ENCODE measurements around the gene XIAP. TPM values are rescaled to one million over a fixed set of nuclear protein-coding genes. Genes with fewer than 3 reads are reported as not detected.
A peak's percentile ranks its signal among the peaks of the same experiment; 100 is the strongest.
"Not testable (repeated sequence)": the region's sequence is repeated elsewhere in the genome, so short reads cannot be mapped to it uniquely, and the experiment has no call there.

XIAP gene
- total RNA-seq (10 to 100 TPM; 24.7 to 27.3 TPM), total RNA-seq (62.5 to 75.4 reads per million in 2 donors)

DNA sequence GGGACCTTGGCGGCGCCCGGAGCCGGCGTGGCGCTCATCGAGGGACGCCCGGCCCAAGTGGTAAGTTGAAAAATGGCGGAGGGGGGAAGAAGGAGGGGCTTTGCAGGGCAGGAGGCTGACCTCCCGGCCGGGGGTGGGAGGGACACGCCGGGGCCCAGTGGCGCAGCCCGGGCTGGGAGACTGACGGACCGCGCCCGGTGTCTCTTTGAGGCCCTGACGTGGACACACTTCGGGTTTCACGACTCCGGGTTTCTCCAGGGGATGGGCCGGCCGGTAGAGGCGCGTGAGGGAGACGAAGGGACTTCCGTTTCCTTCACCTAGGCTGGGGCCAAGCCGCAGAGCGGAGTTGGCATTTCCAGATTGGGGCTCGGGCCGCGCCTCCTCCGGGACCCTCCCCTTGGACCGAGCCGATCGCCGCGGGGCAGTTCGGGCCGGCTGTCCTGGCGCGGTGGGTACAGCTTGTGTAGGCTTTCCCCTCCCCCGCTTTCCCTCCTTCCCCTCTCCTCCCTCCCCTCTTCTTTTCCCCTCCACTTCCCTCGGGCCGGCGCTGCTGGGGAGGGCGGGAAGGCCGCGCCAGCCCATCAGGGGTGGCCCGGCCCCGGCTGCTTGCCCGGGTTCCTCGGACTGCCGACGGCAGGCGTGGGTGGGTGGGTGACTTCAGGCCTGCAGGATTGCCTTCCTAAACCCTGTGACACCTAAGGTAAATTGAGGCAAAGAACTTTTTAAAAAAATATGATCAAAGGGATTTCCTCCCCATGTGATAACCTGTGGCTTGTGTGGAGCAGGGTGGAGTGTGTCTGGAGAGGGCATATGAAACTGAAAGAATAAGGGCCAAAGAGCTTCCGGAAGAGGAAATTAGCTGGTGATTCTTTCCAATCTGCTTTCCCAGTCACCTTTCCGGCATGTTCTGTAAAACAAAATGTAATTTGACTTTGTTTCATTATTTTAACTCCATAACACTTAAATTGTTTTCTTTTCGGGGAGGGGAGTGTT, at the start of gene XIAP:
TSS of gene XIAP (plus strand) at position 208 of the 993 bp plus-strand sequence. CDS start 25,610 bp downstream, outside the sequence.
- ATAC-seq (peak; percentile 78), DNase-seq (peak; percentile 33 to 44 (median 41))
- Mint-ChIP-seq H3K27ac (peak within 1 kb of the TSS; percentile 86), H3K27me3 (no peaks in the 10 kb centered on the region), H3K4me3 (peak within 1 kb of the TSS; percentile 88), H3K4me1 (peaks cover 7% of the 10 kb centered on the region), H3K36me3 (ENCODE audit: low read depth) (peaks cover 4% of the 10 kb centered on the region)
- H3K9me3 ChIP-seq (ENCODE audit: control insufficient read depth, low read length, poor library complexity, severe bottlenecking), result no peaks in the 10 kb centered on the region

GRCh38 chrX:123814343-123814742, 45.5 kb upstream of the XIAP start:
- no peak for ATAC-seq
- H3K36me3 Mint-ChIP-seq (ENCODE audit: low read depth), result no peaks in the 10 kb centered on the region
- no peak for DNase-seq
- no peaks in the 10 kb centered on the region for H3K27me3 Mint-ChIP-seq
- H3K9me3 ChIP-seq (ENCODE audit: control insufficient read depth, low read length, poor library complexity, severe bottlenecking), result no peaks in the 10 kb centered on the region
- H3K27ac Mint-ChIP-seq, result no peak overlapping the region
- H3K4me1 Mint-ChIP-seq, result peaks cover under 1% of the 10 kb centered on the region
- H3K4me3 Mint-ChIP-seq, result no peak overlapping the region

DNA sequence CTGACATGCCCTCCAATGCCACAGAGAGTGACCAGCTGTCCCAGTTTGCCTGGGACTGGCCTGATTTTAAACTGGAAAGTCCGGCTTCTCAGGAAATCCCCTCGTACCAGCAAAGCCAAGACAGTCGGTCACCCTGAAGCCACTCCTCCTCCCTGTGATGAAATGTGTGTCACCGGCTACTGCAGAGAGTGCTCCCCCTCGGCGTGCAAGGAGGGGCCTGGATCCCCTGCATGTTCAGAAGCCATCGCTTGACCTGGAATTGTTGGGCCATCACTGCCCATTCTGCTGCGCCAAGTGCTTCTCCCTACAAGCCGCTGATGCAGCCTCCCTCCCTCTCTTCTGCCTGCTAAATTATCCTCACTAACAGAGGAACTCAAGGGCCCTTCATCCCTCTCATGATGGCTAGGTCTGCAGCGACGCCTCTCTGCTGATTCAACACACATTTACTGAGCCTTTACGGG, 44.9 kb upstream of the XIAP start:
- H3K27me3 Mint-ChIP-seq; H3K36me3 Mint-ChIP-seq (ENCODE audit: low read depth); H3K4me3 Mint-ChIP-seq; H3K9me3 ChIP-seq (ENCODE audit: control insufficient read depth, low read length, poor library complexity, severe bottlenecking); H3K27ac Mint-ChIP-seq; DNase-seq; ATAC-seq; H3K4me1 Mint-ChIP-seq: not testable (repeated sequence)

- Mint-ChIP-seq H3K27ac (no peak overlapping the region), H3K36me3 (ENCODE audit: low read depth) (no peaks in the 10 kb centered on the region), H3K4me3 (no peak overlapping the region), H3K4me1 (no peaks in the 10 kb centered on the region), H3K27me3 (no peaks in the 10 kb centered on the region)
- ATAC-seq, result no peak
- DNase-seq, result no peak
- no peaks in the 10 kb centered on the region for H3K9me3 ChIP-seq (ENCODE audit: control insufficient read depth, low read length, poor library complexity, severe bottlenecking)
Measured at GRCh38 chrX:123817288-123817894, 42.5 kb upstream of the XIAP start.

DNA sequence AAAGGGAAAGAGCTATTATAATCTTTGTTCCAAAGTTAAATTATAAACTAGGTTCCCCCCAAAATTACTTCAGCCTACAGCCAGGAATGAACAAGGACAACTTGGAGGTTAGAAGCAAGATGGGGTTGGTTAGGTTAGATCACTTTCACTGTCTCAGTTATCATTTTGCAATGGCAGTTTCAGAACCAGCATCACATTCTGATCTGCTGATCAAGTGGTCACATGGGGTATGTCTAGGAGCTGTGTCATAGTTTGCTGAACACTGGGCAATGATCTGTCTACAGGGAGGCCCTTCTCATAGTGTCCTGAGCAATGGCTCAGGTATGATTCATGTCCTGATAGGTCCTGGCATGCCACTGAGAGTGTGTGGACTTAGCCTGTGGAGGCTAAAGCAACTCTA, 41.6 kb upstream of the XIAP start:
- Mint-ChIP-seq H3K4me1 (no peaks in the 10 kb centered on the region), H3K27ac (no peak overlapping the region), H3K36me3 (ENCODE audit: low read depth) (no peaks in the 10 kb centered on the region), H3K27me3 (no peaks in the 10 kb centered on the region), H3K4me3 (no peak overlapping the region)
- ATAC-seq (no peak), DNase-seq (no peak)
- H3K9me3 ChIP-seq (ENCODE audit: control insufficient read depth, low read length, poor library complexity, severe bottlenecking), result no peaks in the 10 kb centered on the region

- Mint-ChIP-seq H3K36me3 (ENCODE audit: low read depth) (no peaks in the 10 kb centered on the region), H3K4me3 (no peak overlapping the region), H3K27me3 (no peaks in the 10 kb centered on the region), H3K4me1 (no peaks in the 10 kb centered on the region), H3K27ac (no peak overlapping the region)
- ATAC-seq, result no peak
- no peak for DNase-seq
- no peaks in the 10 kb centered on the region for H3K9me3 ChIP-seq (ENCODE audit: control insufficient read depth, low read length, poor library complexity, severe bottlenecking)
Measured at GRCh38 chrX:123822965-123823364, 36.9 kb upstream of the XIAP start.

DNA sequence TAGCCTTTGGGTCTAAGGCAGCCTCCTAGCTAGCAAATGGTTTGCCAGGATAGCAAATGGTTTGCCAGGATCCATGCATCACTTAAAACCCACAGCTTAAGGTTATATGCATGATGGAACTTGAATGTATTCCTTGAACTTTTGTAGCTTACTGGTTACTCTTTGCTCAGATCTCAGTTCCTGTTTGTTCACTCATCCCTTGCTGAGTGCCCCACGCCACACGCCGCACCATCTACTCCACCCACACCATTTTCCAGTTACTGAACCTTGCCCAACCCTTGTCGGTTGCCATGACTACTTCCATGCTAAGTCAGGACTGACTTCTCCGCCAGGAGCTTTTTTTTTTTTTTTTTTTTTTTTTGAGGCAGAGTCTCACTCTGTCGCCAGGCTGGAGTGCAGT, 29.5 kb upstream of the XIAP start:
- ATAC-seq, result no peak
- H3K27ac Mint-ChIP-seq, result no peak overlapping the region
- H3K27me3 Mint-ChIP-seq, result peaks cover 6% of the 10 kb centered on the region

DNA sequence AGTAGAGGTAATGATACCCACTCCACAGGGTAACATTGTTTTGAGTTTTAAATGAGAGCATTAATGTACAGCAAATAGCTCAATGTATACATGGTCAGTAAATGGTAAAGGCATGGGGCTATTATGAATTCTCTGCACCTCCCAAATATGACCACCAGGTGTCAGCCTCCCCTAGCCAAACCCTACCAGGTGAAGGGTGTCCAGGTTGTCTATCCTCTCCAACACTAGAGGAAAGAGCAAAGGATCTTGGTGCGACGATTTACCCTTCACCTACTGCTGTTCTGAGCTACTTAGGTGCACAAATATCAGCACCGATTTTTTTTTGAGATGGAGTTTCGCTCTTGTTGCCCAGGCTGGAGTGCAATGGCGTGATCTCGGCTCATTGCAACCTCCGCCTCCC, 26.5 kb upstream of the XIAP start:
- Mint-ChIP-seq H3K4me1 (peaks cover 3% of the 10 kb centered on the region), H3K36me3 (ENCODE audit: low read depth) (no peaks in the 10 kb centered on the region), H3K27me3 (peaks cover 6% of the 10 kb centered on the region), H3K27ac (no peak overlapping the region), H3K4me3 (no peak overlapping the region)
- H3K9me3 ChIP-seq (ENCODE audit: control insufficient read depth, low read length, poor library complexity, severe bottlenecking), result no peaks in the 10 kb centered on the region
- ATAC-seq (peak; percentile 92), DNase-seq (peak; percentile 11 to 43 (median 25))

More for the DNA sequence above, 29.5 kb upstream of the XIAP start:
- no peaks in the 10 kb centered on the region for H3K36me3 Mint-ChIP-seq (ENCODE audit: low read depth)
- peaks cover 3% of the 10 kb centered on the region for H3K4me1 Mint-ChIP-seq
- H3K4me3 Mint-ChIP-seq, result no peak overlapping the region
- no peaks in the 10 kb centered on the region for H3K9me3 ChIP-seq (ENCODE audit: control insufficient read depth, low read length, poor library complexity, severe bottlenecking)
- DNase-seq, result no peak

- no peaks in the 10 kb centered on the region for H3K9me3 ChIP-seq (ENCODE audit: control insufficient read depth, low read length, poor library complexity, severe bottlenecking)
- Mint-ChIP-seq H3K27me3 (peaks cover 6% of the 10 kb centered on the region), H3K27ac (no peak overlapping the region), H3K4me1 (peaks cover 3% of the 10 kb centered on the region), H3K36me3 (ENCODE audit: low read depth) (no peaks in the 10 kb centered on the region), H3K4me3 (no peak overlapping the region)
- ATAC-seq (no peak), DNase-seq (no peak)
Measured at GRCh38 chrX:123834116-123834515, 25.7 kb upstream of the XIAP start.

DNA sequence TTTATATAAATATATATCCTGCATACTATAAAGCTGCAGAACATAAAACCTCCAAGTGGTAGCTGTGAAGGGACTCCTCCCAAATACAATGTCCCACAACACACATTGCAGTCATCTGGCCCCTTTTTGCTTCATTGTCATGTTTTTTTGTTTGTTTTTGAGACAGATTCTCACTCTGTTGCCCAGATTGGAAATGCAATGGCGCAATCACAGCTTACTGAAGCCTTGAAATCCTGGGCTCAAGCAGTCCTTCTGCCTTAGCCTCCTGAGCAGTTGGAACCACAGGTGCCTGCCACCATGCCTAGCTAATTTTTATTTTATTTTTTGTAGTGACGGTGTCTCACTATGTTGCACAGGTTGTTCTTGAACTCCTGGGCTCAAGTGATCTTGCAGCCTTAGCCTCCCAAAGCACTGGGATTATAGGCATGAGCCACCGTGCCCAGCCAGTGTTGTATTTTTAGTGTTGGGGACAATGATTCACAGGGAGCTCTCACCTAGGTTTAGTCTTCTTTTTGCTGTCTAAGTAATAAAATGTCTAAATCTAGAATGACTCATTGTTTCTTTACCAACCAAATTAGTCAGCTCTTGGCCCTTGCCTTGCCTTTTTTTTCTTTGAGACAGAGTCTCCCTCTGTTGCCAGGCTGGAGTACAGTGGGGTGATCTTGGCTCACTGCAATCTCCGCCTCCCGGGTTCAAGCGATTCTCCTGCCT, 24.0 kb upstream of the XIAP start:
- H3K9me3 ChIP-seq (ENCODE audit: control insufficient read depth, low read length, poor library complexity, severe bottlenecking), result no peaks in the 10 kb centered on the region
- ATAC-seq (no peak), DNase-seq (no peak)
- no peaks in the 10 kb centered on the region for H3K36me3 Mint-ChIP-seq (ENCODE audit: low read depth)
- peaks cover 3% of the 10 kb centered on the region for H3K4me1 Mint-ChIP-seq
- no peak overlapping the region for H3K4me3 Mint-ChIP-seq
- H3K27me3 Mint-ChIP-seq, result peaks cover 6% of the 10 kb centered on the region
- no peak overlapping the region for H3K27ac Mint-ChIP-seq

- not testable (repeated sequence) for H3K4me1 Mint-ChIP-seq; H3K9me3 ChIP-seq (ENCODE audit: control insufficient read depth, low read length, poor library complexity, severe bottlenecking); H3K4me3 Mint-ChIP-seq
Measured at GRCh38 chrX:123845129-123845528, 14.7 kb upstream of the XIAP start.

GRCh38 chrX:123846577-123847038, 13.2 kb upstream of the XIAP start:
- no peak for ATAC-seq
- no peaks in the 10 kb centered on the region for H3K36me3 Mint-ChIP-seq (ENCODE audit: low read depth)
- H3K9me3 ChIP-seq (ENCODE audit: control insufficient read depth, low read length, poor library complexity, severe bottlenecking), result no peaks in the 10 kb centered on the region
- H3K4me1 Mint-ChIP-seq, result no peaks in the 10 kb centered on the region
- no peak for DNase-seq
- no peak overlapping the region for H3K4me3 Mint-ChIP-seq
- no peaks in the 10 kb centered on the region for H3K27me3 Mint-ChIP-seq
- no peak overlapping the region for H3K27ac Mint-ChIP-seq

More at GRCh38 chrX:123845129-123845528, 14.7 kb upstream of the XIAP start:
- not testable (repeated sequence) for H3K27me3 Mint-ChIP-seq; ATAC-seq; DNase-seq; H3K36me3 Mint-ChIP-seq (ENCODE audit: low read depth); H3K27ac Mint-ChIP-seq

GRCh38 chrX:123847056-123847455, 12.8 kb upstream of the XIAP start:
- H3K36me3 Mint-ChIP-seq (ENCODE audit: low read depth), result no peaks in the 10 kb centered on the region
- H3K27ac Mint-ChIP-seq, result no peak overlapping the region
- no peaks in the 10 kb centered on the region for H3K9me3 ChIP-seq (ENCODE audit: control insufficient read depth, low read length, poor library complexity, severe bottlenecking)
- ATAC-seq (no peak), DNase-seq (no peak)
- H3K27me3 Mint-ChIP-seq, result no peaks in the 10 kb centered on the region
- H3K4me1 Mint-ChIP-seq, result no peaks in the 10 kb centered on the region
- no peak overlapping the region for H3K4me3 Mint-ChIP-seq
